Stimulated activated CD4-positive, alpha-beta T cell treated with anti-CD3 and anti-CD28 coated beads, Interleukin-4, amount 100 ng/mL, for 24 hours (primary cell): ENCODE data around the gene ROBO2.

Source experiments
- DNase-seq: peaks from one replicate; pipeline ENCODE4 v3.0.0-alpha.2; 2020

The ROBO2 gene

GRCh38 chr3:77195766-77196545, 156.1 kb downstream of the ROBO2 start:
- no peak for DNase-seq

- no peak for DNase-seq
Observed at GRCh38 chr3:77197408-77197807, 157.5 kb downstream of the ROBO2 start.

- DNase-seq = no peak
Observed at GRCh38 chr3:77203851-77204250, 164.0 kb downstream of the ROBO2 start.

- no peak for DNase-seq
Observed at GRCh38 chr3:77204788-77205187, 164.9 kb downstream of the ROBO2 start.

- no peak for DNase-seq
Observed at GRCh38 chr3:77207753-77208152, 167.9 kb downstream of the ROBO2 start.

- DNase-seq = no peak
Observed at GRCh38 chr3:77222701-77223100, 182.8 kb downstream of the ROBO2 start.

GRCh38 chr3:77227567-77227966, 187.7 kb downstream of the ROBO2 start:
- DNase-seq = no peak

GRCh38 chr3:77232557-77232956, 192.7 kb downstream of the ROBO2 start:
- DNase-seq = no peak

GRCh38 chr3:77234004-77234403, 194.1 kb downstream of the ROBO2 start:
- no peak for DNase-seq

- no peak for DNase-seq
Observed at GRCh38 chr3:77236118-77236517, 196.2 kb downstream of the ROBO2 start.

GRCh38 chr3:77240072-77240650, 200.3 kb downstream of the ROBO2 start:
- no peak for DNase-seq

GRCh38 chr3:77242371-77242770, 202.5 kb downstream of the ROBO2 start:
- no peak for DNase-seq

GRCh38 chr3:77244981-77245380, 205.1 kb downstream of the ROBO2 start:
- no peak for DNase-seq

GRCh38 chr3:77247061-77247460, 207.2 kb downstream of the ROBO2 start:
- DNase-seq = no peak

- DNase-seq = no peak
Observed at GRCh38 chr3:77247817-77248216, 207.9 kb downstream of the ROBO2 start.

GRCh38 chr3:77248420-77248819, 208.5 kb downstream of the ROBO2 start:
- DNase-seq = no peak

- no peak for DNase-seq
Observed at GRCh38 chr3:77251136-77251535, 211.2 kb downstream of the ROBO2 start.

GRCh38 chr3:77254967-77255831, 215.3 kb downstream of the ROBO2 start:
- no peak for DNase-seq

GRCh38 chr3:77256584-77257503, 216.9 kb downstream of the ROBO2 start:
- no peak for DNase-seq

GRCh38 chr3:77259694-77260093, 219.8 kb downstream of the ROBO2 start:
- DNase-seq = no peak

- no peak for DNase-seq
Observed at GRCh38 chr3:77262361-77262760, 222.5 kb downstream of the ROBO2 start.

- DNase-seq = no peak
Observed at GRCh38 chr3:77267589-77267988, 227.7 kb downstream of the ROBO2 start.

GRCh38 chr3:77271306-77271705, 231.4 kb downstream of the ROBO2 start:
- no peak for DNase-seq
